Measurements from ENCODE around the gene SEMA6D. TPM values are rescaled to one million over a fixed set of nuclear protein-coding genes. Genes with fewer than 3 reads are reported as not detected.

The SEMA6D gene
- total RNA-seq, 1 experiment from 2014 or later, result not detected

DNA sequence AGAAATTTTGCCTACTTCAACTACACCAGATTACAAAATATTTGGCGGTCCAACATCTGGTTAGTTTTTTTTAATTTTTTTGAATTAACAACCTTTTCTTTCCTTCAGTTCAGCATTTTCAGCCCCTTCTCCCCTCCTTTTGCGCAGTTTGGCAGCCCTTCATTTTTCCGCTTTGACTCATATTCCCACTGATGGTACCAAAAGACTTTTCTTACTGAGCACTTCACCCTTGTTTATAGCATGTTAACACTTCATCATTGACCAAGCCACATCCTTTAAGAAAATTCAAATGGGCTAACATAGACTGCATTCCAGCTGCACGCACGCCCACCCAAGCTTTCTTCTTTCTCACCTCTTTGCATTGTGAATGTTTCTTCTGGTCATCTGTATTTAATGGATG lies 49.7 kb downstream of the SEMA6D start:
- Histone ChIP-seq H3K4me3 (ENCODE audit: low read length) (no peak overlapping the region), H3K27ac (ENCODE audit: low read length) (no peak overlapping the region), H3K9me2 (replicated peaks; ENCODE audit: insufficient read depth, low read length) (no peaks in the 10 kb centered on the region), H3K4me1 (ENCODE audit: low read length) (no peaks in the 10 kb centered on the region), H2AFZ (ENCODE audit: low read length) (no peak overlapping the region), H3K4me2 (ENCODE audit: low read depth, low read length, poor library complexity, severe bottlenecking) (no peak overlapping the region), H3K36me3 (ENCODE audit: insufficient read depth, low read length) (no peaks in the 10 kb centered on the region), H3K27me3 (ENCODE audit: low read length) (no peaks in the 10 kb centered on the region), H4K20me1 (ENCODE audit: insufficient read depth, low read depth, low read length) (no peaks in the 10 kb centered on the region), H3K9ac (ENCODE audit: low read length) (no peak overlapping the region), H3K79me2 (ENCODE audit: low read length) (no peaks in the 10 kb centered on the region), H3K9me3 (ENCODE audit: low read length) (no peaks in the 10 kb centered on the region)
- no peak for DNase-seq

GRCh38 chr15:47768735-47769134 lies 51.4 kb downstream of the SEMA6D start:
- H3K9me2 ChIP-seq (replicated peaks; ENCODE audit: insufficient read depth, low read length), result no peaks in the 10 kb centered on the region
- no peaks in the 10 kb centered on the region for H3K27me3 ChIP-seq (ENCODE audit: low read length)

GRCh38 chr15:47769166-47769565 lies 51.9 kb downstream of the SEMA6D start:
- Histone ChIP-seq H3K4me2 (ENCODE audit: low read depth, low read length, poor library complexity, severe bottlenecking) (no peak overlapping the region), H3K79me2 (ENCODE audit: low read length) (no peaks in the 10 kb centered on the region), H3K27me3 (ENCODE audit: low read length) (no peaks in the 10 kb centered on the region), H3K36me3 (ENCODE audit: insufficient read depth, low read length) (no peaks in the 10 kb centered on the region), H3K9me3 (ENCODE audit: low read length) (no peaks in the 10 kb centered on the region), H2AFZ (ENCODE audit: low read length) (no peak overlapping the region), H3K9ac (ENCODE audit: low read length) (no peak overlapping the region), H3K4me1 (ENCODE audit: low read length) (no peaks in the 10 kb centered on the region), H4K20me1 (ENCODE audit: insufficient read depth, low read depth, low read length) (no peaks in the 10 kb centered on the region), H3K9me2 (replicated peaks; ENCODE audit: insufficient read depth, low read length) (no peaks in the 10 kb centered on the region), H3K4me3 (ENCODE audit: low read length) (no peak overlapping the region), H3K27ac (ENCODE audit: low read length) (no peak overlapping the region)
- no peak for DNase-seq

More at GRCh38 chr15:47768735-47769134, 51.4 kb downstream of the SEMA6D start:
- no peaks in the 10 kb centered on the region for H3K79me2 ChIP-seq (ENCODE audit: low read length)
- H3K27ac ChIP-seq (ENCODE audit: low read length), result no peak overlapping the region
- no peak overlapping the region for H3K4me2 ChIP-seq (ENCODE audit: low read depth, low read length, poor library complexity, severe bottlenecking)
- no peaks in the 10 kb centered on the region for H3K4me1 ChIP-seq (ENCODE audit: low read length)
- H4K20me1 ChIP-seq (ENCODE audit: insufficient read depth, low read depth, low read length), result no peaks in the 10 kb centered on the region
- H3K36me3 ChIP-seq (ENCODE audit: insufficient read depth, low read length), result no peaks in the 10 kb centered on the region
- H2AFZ ChIP-seq (ENCODE audit: low read length), result no peak overlapping the region
- no peak overlapping the region for H3K4me3 ChIP-seq (ENCODE audit: low read length)
- no peaks in the 10 kb centered on the region for H3K9me3 ChIP-seq (ENCODE audit: low read length)
- DNase-seq, result no peak
- H3K9ac ChIP-seq (ENCODE audit: low read length), result no peak overlapping the region

DNA sequence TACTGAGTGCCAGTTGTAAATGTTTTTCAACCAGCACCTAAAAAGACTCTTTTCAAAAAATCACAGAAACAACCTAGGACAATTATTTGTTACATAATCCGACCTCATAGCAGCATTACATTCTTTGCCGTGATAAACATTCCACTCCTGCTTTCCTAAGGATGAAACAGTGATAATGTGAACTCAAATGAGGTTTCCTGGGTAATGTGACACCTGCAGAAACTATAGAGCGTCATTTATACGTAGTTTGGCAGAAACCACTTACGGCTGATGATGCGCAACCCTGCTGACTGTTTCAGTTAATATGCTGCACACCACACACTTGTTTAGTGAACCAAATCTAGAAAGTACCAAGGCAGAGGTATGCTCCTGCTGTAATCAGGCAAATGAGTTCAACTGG lies 55.8 kb downstream of the SEMA6D start:
- no peaks in the 10 kb centered on the region for H3K36me3 ChIP-seq (ENCODE audit: insufficient read depth, low read length)
- no peak overlapping the region for H2AFZ ChIP-seq (ENCODE audit: low read length)
- H3K4me1 ChIP-seq (ENCODE audit: low read length), result no peaks in the 10 kb centered on the region
- no peak overlapping the region for H3K4me2 ChIP-seq (ENCODE audit: low read depth, low read length, poor library complexity, severe bottlenecking)
- H3K9me2 ChIP-seq (replicated peaks; ENCODE audit: insufficient read depth, low read length), result no peaks in the 10 kb centered on the region
- no peak overlapping the region for H3K9ac ChIP-seq (ENCODE audit: low read length)
- no peak overlapping the region for H3K4me3 ChIP-seq (ENCODE audit: low read length)
- H3K9me3 ChIP-seq (ENCODE audit: low read length), result no peaks in the 10 kb centered on the region
- no peaks in the 10 kb centered on the region for H3K27me3 ChIP-seq (ENCODE audit: low read length)
- no peaks in the 10 kb centered on the region for H4K20me1 ChIP-seq (ENCODE audit: insufficient read depth, low read depth, low read length)
- no peaks in the 10 kb centered on the region for H3K79me2 ChIP-seq (ENCODE audit: low read length)
- no peak overlapping the region for H3K27ac ChIP-seq (ENCODE audit: low read length)
- no peak for DNase-seq

DNA sequence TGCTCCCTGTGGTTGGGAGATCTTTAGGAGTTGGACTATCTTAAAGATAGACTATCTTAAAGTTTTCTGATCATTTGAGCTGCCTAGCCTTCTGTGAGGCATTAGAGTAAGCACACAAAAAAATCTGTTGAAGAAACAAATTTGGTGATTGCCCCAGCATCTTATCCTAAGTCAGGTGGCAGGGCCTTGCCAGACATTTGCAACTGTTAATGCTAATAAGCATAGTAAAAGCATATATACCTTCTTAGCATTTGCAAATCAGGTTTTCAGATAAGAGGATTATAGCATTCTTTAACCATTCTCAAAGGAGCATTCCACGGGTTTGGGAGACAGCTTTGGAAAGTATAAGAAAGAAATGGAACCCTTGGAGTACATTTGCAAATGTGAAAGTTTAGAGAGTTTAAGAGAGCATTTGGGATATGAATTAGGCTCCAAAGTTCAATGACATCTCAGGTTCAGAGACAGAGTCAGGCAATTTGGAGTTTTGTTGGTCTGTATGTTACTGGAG lies 61.0 kb downstream of the SEMA6D start:
- Histone ChIP-seq H3K9ac (ENCODE audit: low read length) (no peak overlapping the region), H3K9me3 (ENCODE audit: low read length) (peaks cover 6% of the 10 kb centered on the region; the same call in 1 of the 2 replicates), H3K36me3 (ENCODE audit: insufficient read depth, low read length) (no peaks in the 10 kb centered on the region), H3K4me2 (ENCODE audit: low read depth, low read length, poor library complexity, severe bottlenecking) (no peak overlapping the region), H3K27ac (ENCODE audit: low read length) (no peak overlapping the region), H3K4me3 (ENCODE audit: low read length) (no peak overlapping the region), H4K20me1 (ENCODE audit: insufficient read depth, low read depth, low read length) (no peaks in the 10 kb centered on the region), H3K9me2 (replicated peaks; ENCODE audit: insufficient read depth, low read length) (no peaks in the 10 kb centered on the region), H2AFZ (ENCODE audit: low read length) (no peak overlapping the region), H3K27me3 (ENCODE audit: low read length) (no peaks in the 10 kb centered on the region), H3K4me1 (ENCODE audit: low read length) (no peaks in the 10 kb centered on the region), H3K79me2 (ENCODE audit: low read length) (no peaks in the 10 kb centered on the region)
- no peak for DNase-seq

GRCh38 chr15:47780971-47781370 lies 63.7 kb downstream of the SEMA6D start:
- no peak for DNase-seq
- no peak overlapping the region for H3K4me2 ChIP-seq (ENCODE audit: low read depth, low read length, poor library complexity, severe bottlenecking)
- H3K9ac ChIP-seq (ENCODE audit: low read length), result no peak overlapping the region
- H3K36me3 ChIP-seq (ENCODE audit: insufficient read depth, low read length), result no peaks in the 10 kb centered on the region
- no peak overlapping the region for H3K27ac ChIP-seq (ENCODE audit: low read length)
- H4K20me1 ChIP-seq (ENCODE audit: insufficient read depth, low read depth, low read length), result no peaks in the 10 kb centered on the region
- H3K9me3 ChIP-seq (ENCODE audit: low read length), result peaks cover 11% of the 10 kb centered on the region
- H3K9me2 ChIP-seq (replicated peaks; ENCODE audit: insufficient read depth, low read length), result no peaks in the 10 kb centered on the region
- H3K79me2 ChIP-seq (ENCODE audit: low read length), result no peaks in the 10 kb centered on the region
- H3K4me3 ChIP-seq (ENCODE audit: low read length), result no peak overlapping the region
- no peaks in the 10 kb centered on the region for H3K27me3 ChIP-seq (ENCODE audit: low read length)
- no peak overlapping the region for H2AFZ ChIP-seq (ENCODE audit: low read length)
- no peaks in the 10 kb centered on the region for H3K4me1 ChIP-seq (ENCODE audit: low read length)

DNA sequence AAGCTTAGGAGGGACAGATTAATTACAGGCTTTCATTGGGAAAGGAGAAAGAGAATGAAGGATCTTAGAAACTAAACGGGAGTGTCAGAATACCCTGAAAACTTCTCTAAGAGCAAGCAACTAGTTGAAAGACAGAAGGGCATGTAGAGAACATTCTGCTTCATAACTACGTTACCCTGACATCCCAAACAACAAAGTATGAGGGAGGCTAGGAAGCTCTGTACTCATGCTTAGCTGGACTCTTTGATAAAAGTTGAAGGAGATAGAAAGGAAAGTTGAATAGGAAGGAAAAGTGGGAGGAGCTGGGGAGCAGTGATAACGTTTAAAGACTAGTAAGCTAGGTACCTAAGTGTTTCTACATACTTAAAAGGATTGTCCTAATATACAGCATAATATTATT lies 64.2 kb downstream of the SEMA6D start:
- no peaks in the 10 kb centered on the region for H3K36me3 ChIP-seq (ENCODE audit: insufficient read depth, low read length)
- no peak for DNase-seq
- no peaks in the 10 kb centered on the region for H4K20me1 ChIP-seq (ENCODE audit: insufficient read depth, low read depth, low read length)
- no peaks in the 10 kb centered on the region for H3K79me2 ChIP-seq (ENCODE audit: low read length)
- H3K4me2 ChIP-seq (ENCODE audit: low read depth, low read length, poor library complexity, severe bottlenecking), result no peak overlapping the region
- H3K4me1 ChIP-seq (ENCODE audit: low read length), result no peaks in the 10 kb centered on the region
- H3K27ac ChIP-seq (ENCODE audit: low read length), result no peak overlapping the region
- no peaks in the 10 kb centered on the region for H3K27me3 ChIP-seq (ENCODE audit: low read length)
- no peaks in the 10 kb centered on the region for H3K9me2 ChIP-seq (replicated peaks; ENCODE audit: insufficient read depth, low read length)
- peaks cover 11% of the 10 kb centered on the region for H3K9me3 ChIP-seq (ENCODE audit: low read length)
- no peak overlapping the region for H3K4me3 ChIP-seq (ENCODE audit: low read length)
- no peak overlapping the region for H2AFZ ChIP-seq (ENCODE audit: low read length)
- H3K9ac ChIP-seq (ENCODE audit: low read length), result no peak overlapping the region

GRCh38 chr15:47784820-47785219 lies 67.5 kb downstream of the SEMA6D start:
- Histone ChIP-seq H3K4me2 (ENCODE audit: low read depth, low read length, poor library complexity, severe bottlenecking) (no peak overlapping the region), H3K9me3 (ENCODE audit: low read length) (peaks cover 11% of the 10 kb centered on the region), H3K27ac (ENCODE audit: low read length) (no peak overlapping the region), H3K4me1 (ENCODE audit: low read length) (no peaks in the 10 kb centered on the region), H3K9me2 (replicated peaks; ENCODE audit: insufficient read depth, low read length) (no peaks in the 10 kb centered on the region), H3K9ac (ENCODE audit: low read length) (no peak overlapping the region), H3K27me3 (ENCODE audit: low read length) (no peaks in the 10 kb centered on the region), H3K36me3 (ENCODE audit: insufficient read depth, low read length) (no peaks in the 10 kb centered on the region), H3K79me2 (ENCODE audit: low read length) (no peaks in the 10 kb centered on the region), H3K4me3 (ENCODE audit: low read length) (no peak overlapping the region), H4K20me1 (ENCODE audit: insufficient read depth, low read depth, low read length) (no peaks in the 10 kb centered on the region), H2AFZ (ENCODE audit: low read length) (no peak overlapping the region)
- no peak for DNase-seq

GRCh38 chr15:47786371-47786770 lies 69.1 kb downstream of the SEMA6D start:
- Histone ChIP-seq H3K9me3 (ENCODE audit: low read length) (peaks cover 11% of the 10 kb centered on the region), H4K20me1 (ENCODE audit: insufficient read depth, low read depth, low read length) (no peaks in the 10 kb centered on the region), H3K36me3 (ENCODE audit: insufficient read depth, low read length) (no peaks in the 10 kb centered on the region), H3K4me1 (ENCODE audit: low read length) (no peaks in the 10 kb centered on the region), H3K9me2 (replicated peaks; ENCODE audit: insufficient read depth, low read length) (no peaks in the 10 kb centered on the region), H2AFZ (ENCODE audit: low read length) (no peak overlapping the region), H3K9ac (ENCODE audit: low read length) (no peak overlapping the region), H3K79me2 (ENCODE audit: low read length) (no peaks in the 10 kb centered on the region), H3K27ac (ENCODE audit: low read length) (no peak overlapping the region), H3K4me2 (ENCODE audit: low read depth, low read length, poor library complexity, severe bottlenecking) (no peak overlapping the region), H3K27me3 (ENCODE audit: low read length) (no peaks in the 10 kb centered on the region), H3K4me3 (ENCODE audit: low read length) (no peak overlapping the region)
- no peak for DNase-seq
